ENCODE results near the gene VWA5A.

VWA5A gene, protein sequence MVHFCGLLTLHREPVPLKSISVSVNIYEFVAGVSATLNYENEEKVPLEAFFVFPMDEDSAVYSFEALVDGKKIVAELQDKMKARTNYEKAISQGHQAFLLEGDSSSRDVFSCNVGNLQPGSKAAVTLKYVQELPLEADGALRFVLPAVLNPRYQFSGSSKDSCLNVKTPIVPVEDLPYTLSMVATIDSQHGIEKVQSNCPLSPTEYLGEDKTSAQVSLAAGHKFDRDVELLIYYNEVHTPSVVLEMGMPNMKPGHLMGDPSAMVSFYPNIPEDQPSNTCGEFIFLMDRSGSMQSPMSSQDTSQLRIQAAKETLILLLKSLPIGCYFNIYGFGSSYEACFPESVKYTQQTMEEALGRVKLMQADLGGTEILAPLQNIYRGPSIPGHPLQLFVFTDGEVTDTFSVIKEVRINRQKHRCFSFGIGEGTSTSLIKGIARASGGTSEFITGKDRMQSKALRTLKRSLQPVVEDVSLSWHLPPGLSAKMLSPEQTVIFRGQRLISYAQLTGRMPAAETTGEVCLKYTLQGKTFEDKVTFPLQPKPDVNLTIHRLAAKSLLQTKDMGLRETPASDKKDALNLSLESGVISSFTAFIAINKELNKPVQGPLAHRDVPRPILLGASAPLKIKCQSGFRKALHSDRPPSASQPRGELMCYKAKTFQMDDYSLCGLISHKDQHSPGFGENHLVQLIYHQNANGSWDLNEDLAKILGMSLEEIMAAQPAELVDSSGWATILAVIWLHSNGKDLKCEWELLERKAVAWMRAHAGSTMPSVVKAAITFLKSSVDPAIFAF

DNA sequence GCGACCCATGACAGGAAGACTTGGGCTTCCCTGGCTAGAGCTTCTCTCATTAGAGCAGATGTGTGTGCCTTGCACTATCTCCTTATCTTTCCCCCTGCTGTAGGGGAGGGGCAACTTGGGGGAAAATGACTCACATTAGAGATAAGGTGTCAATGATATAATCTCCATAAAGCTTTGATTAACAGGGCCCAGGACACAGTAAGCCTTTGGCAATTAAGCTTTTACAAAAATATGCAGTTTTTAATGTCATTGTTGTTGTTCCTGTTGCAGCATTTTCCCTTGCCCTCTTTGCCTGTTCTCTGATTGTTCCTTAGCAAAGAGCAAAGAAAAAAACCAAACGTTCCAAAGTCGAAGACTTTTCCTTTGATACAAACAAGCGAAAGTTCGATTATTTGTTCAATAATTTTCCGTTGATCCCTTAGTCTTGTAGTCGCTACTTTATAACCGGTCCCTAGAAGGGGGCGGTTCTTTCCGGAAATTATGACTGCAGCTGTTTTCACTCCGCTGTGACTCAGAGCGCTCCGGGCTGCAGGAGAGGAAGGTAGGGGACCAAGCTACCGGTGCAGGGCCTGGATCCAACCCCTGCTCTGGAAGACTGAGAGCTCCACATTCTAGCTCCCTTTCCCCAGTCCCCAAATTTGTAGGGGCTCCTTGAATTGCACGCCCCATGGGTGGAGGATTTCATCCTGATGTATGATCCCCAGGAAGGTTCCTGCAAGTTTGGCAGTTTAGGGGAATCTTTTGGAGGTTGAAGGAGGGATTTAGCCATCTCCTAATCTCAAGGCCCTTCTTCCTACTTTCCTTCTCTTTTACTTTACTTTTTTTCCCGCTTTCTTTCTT, at the start of gene VWA5A:
Gene VWA5A, plus strand, starts transcription at position 509 of the 840 bp plus-strand sequence. CDS start 2,062 bp downstream, outside the sequence.
- peak; percentile 78 for DNase-seq (ENCODE audit: low spot score)

DNA sequence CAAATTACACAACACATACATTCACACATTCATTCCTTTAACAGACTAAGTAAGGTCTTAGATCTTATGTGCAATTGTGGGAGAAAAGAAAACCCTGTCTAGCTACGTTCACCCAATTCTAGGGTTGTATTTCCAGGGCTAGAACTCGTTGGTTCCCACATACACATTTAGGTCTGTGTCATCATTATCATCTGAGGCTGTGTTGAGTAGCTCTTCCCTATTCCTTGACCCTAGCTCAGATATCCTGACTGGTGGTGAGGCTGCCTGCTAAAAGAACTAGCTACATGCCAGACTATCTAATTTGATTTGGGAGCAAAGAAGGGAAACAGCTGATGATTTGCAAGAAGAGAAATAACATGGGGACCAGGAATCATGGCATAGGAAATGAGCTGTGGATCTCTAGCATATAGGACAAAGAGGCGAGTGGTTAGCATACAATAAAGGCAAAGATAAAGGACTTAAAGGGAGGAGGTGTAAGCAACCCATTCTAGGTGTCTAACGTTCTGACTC, 46.6 kb upstream of the VWA5A start:
- DNase-seq (ENCODE audit: low spot score): no peak

DNA sequence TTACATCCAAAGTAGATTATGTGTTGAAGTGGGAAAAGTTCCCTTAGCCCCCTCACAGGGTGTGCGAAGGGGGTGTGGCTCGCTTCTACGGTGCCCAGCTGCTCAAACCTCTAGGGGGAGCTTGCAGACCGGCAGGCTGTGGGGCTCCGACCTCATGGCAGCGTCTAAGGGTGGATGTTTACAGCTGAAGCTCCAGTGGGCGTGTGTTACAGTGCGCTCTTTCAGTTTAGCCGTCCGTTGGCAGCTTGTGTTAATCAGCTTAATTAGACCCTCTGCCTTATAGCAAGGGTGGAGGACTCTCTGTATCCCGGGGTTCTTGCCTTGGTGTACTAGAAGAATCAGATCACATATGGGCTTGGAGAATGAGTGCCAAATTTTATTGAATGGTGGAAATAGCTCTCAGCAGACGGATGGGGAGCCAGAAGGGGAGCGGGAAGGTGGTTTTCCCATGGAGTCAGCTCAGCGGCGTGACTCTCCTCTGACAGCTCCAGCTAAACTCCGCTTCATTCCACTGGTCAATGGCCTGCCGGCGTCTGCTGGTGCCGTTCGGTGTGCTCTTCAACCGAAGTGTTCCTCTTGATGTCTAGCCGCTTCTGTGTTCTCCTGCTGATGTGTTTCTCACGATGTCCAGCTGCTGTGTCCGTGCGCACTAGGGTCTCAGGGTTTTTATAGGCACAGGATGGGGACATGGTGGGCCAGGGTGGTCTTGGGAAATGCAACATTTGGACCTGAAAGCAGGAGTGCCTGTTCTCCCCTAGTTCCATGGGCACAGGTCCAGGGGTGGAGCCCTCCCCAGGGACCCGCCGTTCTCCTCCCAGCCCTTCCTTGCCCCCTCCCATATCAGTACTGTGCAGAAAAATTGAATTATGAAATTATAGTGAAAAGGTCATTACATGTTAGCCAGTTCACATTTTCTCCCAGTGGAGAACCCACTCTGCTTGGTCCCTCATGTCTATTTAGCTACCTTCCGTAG, 45.5 kb upstream of the VWA5A start:
- DNase-seq (ENCODE audit: low spot score): peak; percentile 73

DNA sequence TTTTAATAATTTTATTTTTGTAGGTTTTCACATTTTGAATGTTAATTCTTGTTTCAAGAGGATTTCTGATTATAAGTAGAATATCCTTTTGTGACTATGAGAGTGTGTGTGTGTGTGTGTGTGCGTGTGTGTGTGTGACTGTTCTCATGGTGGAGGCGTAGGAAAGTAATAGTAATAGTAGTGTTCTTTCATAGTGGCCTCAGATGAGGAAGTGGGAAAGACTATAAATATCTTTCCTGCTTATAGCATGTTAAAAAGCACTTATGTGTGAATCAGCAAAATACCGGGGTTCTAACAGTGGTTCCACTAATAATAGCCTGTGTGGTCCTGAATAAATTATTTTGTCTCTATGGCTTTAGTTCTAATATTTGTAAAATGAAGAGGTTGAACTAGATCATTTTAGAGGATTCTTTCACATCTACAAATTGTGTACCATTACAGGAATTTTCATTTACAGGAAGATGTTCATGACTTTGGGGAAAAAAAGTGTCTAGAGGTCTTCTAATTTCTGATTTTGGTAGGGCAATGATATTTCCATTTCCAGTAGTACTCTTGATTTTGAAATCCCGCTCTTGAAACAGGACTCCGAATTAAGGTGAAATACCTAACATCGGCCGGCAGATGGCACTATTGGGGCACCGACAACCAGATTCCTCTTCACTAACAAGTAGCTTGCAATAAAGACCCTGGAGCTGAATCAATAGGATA, 44.2 kb upstream of the VWA5A start:
- DNase-seq (ENCODE audit: low spot score): peak; percentile 93

DNA sequence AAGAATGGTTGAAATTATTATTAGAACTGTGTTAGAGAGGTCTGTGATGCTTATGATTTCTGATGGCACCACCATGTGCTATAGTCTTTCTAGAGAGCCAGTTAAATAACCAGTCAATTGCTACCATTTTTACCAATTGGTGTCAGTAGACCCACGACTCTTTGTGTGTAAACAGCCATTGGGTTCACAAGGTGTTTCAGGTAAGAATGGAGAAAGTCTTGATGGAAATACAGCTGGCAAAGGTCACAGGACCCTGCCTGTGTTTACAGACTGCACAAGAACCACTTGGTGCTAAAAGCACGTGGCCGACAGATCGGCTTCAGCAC, 43.7 kb upstream of the VWA5A start:
- no peak for DNase-seq (ENCODE audit: low spot score)

DNA sequence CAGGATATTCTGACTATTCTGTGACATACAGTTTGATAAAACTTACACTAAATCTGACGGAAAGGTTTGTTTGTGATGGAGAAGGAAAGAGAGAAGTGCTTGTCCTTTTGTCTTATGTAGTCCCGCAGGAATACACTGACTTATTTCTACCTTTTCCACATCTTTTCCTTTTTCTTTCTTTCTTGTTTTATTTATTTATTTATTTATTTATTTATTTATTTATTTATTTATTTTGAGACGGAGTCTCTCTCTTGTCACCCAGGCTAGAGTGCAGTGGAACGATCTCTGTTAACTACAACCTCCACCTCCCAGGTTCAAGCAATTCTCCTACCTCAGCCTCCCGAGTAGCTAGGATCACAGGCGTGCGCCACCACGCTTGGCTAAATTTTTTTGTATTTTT, 43.1 kb upstream of the VWA5A start:
- DNase-seq (ENCODE audit: low spot score): no peak

DNA sequence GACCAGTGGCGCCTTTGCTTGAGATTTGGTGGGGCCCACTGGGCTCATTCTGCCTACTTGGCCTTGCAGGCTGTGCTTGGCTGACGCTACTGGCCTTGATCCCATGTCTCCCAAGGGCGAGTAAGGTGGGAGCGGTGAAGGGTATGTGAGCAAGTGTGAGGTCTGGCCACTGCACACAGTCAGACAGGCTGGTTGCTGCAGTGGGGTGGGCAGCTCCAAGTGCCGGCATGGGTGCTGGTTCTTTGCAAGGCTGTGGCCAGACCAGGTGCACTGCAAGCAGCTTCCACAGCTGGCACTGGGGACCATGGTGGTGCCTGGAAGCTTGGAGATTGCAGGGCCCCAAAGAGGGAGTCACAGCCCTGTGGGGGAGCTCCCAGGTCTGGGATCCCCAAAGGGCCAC, 40.7 kb upstream of the VWA5A start:
- no peak for DNase-seq (ENCODE audit: low spot score)

DNA sequence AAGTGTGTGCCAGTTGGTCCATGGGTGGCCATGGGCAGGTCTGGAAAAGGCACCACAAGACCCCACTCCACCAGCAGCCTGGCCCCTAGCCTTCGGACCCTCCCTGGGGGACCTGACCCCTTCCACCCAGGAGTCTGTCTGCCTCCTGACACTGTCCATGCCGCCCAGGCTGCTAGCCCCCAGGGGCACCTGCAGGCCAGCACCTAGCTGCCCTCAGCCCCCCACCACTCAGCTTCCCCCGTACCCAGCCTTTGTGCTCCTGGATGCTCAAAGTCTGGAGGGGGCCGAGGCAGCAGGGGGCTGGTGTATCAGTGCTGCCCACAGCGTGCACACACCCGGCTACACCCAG, 39.8 kb upstream of the VWA5A start:
- no peak for DNase-seq (ENCODE audit: low spot score)

DNA sequence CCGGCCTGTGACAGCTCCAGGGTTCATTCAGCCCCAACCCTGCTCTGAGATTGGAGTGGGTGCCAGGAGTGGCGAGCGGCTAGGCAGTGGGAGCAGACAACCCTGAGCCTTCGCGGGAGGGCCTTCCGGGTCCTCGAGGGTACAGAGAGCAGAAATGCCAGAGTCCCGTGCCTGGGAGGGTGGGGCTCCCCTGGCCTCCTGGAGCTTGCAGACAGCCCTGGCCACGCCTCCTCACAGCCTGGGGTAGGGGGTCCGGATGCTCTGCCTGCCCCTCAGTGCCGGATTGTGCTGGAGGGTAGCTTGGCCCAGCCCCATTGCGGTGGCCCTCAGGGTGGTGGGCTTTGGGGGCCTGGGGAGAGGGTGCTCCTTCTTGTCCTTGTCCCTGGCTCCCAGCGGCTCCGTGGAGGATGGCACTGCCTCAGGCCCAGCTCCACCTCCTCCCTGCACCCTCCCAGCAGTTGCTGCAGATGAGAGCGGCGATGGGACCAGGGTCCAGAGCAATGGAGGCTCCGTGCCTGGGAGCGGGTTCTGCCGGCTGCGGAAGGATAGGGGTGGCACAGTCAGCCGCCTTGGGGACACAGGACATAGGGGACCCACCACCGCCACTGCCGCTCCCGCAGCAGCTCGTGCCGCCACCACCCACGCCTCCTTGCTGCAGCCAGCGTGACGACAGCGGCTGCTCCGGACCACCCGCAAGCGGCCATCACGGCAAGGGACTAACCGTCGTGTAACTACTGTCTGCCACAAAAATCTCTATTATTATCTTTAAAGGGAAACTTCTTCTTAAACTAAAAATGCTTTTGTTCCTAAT, 39.2 kb upstream of the VWA5A start:
- peak; percentile 54 for DNase-seq (ENCODE audit: low spot score)

DNA sequence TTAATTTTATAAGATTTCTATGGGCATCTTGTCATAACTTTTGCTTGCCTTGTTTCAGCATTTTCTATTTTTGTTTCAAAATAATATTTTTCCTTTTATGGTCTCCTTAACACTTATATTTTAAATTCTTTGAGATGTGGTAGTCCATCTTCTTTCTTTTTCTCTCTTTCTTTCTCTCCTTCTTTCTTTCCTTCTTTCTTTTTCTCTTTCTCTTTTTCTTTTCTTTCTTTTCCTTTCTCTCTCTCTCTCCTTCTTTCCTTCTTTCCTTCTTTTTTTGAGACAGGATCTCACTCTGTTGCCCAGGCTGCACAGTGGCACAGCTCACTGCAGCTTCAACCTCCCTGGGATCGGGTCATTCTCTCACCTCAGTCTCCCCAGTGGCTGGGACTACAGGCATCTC, 38.0 kb upstream of the VWA5A start:
- no peak for DNase-seq (ENCODE audit: low spot score)

DNA sequence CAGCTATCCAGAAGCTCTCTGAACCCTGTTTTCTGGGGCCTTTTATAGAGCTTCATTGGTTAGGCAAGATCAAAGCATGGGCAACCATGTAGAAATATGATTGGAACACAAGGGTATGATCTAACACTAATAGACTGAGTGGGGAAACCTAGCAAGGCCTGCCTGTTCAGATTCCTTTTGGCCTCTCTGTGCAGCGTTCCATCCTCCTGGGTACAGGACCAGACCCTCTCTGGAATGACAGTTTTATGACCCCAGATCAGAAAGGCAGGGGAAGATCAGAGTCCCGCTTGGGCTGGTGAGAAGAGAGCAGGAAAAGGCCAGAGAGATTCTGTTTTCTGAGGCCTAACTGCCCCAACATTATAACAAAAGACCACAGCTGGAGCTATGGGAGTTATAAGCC, 36.7 kb upstream of the VWA5A start:
- DNase-seq (ENCODE audit: low spot score): no peak

DNA sequence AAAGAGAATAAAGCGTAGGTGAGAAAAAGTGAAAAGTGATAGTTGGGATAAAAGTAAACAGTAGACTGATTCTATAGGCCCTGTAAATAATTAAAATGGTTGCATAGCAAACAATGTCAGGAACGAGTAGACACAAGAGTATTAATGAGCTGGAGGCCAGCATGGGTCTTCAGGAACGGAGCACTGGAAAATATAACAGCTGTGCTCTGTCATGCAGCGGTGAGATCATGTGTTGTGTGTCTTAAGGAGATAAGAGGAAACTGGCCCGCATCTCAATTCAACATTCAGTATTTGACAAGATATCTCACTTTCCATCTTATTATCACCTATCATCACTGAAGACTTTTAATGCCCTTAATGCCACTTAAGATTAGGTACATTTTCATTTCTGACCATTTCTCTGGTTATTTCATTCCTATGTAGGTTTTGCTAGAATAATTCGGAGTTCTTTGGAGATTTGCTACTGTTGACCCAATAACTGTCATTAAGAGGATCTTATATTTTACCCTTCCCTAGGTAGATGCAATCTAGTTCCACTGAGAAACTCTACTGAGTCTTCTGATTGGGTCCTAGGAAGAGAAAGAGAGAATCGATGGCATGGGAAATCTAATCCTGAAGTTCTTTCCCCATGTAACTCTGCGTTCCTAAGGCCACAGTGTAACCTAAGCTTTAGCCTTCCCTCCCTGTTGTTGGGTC, 35.5 kb upstream of the VWA5A start:
- no peak for DNase-seq (ENCODE audit: low spot score)

DNA sequence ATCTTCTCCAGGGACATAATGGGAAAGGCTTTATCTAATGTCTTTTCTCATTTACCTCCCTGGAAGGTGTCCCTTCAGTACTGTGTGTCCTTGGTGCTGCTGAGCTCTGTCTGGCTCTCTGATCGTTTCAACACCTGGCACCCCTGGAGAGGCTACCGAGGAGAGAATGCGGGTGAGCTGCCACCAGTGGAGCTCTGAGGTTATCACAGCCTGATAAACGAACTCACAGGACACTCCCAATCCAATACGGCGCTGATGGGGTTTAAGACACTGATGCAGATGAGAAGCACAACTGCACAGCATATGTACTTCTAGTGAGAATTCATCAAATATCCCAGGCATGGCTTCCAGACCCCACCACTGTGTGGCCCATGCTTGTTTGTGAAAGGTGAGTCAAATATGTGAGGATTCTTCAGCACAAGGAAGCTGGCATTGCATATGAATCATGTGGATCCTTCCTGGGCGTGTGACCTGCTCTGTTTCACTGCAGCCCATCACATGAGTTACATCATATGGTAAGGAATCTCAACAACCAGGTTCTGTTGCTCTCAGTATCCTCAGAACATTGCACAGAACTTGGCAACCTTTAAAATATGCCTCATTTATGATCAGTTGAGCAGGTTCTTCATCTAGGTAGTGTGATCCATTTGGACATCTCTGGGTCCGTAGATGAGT, 34.8 kb upstream of the VWA5A start:
- DNase-seq (ENCODE audit: low spot score): no peak

DNA sequence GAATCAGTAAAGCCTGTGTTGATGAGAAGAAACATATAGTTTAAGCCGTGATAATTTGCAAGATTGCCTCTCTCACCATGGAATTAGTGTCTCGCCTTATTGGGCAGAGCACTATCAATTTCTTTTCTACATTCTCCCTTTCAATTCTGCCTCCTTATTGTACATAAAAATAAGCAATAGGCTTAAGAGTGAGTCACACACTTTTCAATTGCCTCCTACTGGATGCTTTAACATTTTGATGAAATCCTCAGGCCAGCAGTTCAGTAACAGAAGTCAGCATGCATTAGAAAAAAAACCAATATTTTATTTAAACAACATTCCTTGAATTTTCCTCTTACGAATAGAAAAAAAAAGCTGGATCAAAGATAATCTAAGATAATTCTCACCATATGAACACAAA, 33.8 kb upstream of the VWA5A start:
- no peak for DNase-seq (ENCODE audit: low spot score)

DNA sequence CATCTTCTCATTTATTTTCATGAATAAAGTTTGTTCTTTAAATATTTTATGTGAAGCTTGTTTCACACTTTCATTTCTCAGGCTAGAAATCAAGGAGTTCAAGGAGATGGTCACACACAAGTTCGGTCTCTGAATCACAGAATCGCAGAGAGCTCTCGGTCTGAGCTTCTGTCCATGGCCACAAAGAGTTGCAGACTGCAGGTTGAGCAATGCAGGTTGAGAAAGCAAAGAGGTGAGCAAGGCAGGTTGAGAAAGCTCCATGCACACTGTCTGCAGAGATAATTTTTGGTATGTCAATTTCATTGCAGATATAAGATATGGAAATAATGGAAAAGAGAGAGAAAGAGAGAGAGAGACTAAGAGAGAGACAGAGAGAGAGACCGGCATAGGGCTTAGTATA, 32.9 kb upstream of the VWA5A start:
- DNase-seq (ENCODE audit: low spot score): no peak

DNA sequence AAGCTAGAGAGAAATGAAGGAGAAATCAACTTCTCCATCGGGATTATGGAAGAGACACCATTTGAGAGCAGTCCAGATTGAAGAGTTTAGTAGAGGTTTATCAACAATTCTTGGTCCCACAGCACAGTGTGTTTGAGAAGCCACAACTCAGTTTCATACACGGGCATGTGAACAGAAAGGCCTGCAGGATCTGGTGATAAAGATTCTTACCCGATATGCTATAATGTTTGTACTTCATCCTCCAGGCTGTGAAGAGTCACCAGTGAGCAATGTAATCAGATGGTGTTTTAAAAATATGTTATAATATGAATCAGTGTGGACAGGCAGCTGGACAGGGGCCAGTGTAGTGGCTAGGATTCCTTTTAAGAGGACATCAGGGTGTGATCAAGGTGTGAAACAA, 29.7 kb upstream of the VWA5A start:
- DNase-seq (ENCODE audit: low spot score): no peak

DNA sequence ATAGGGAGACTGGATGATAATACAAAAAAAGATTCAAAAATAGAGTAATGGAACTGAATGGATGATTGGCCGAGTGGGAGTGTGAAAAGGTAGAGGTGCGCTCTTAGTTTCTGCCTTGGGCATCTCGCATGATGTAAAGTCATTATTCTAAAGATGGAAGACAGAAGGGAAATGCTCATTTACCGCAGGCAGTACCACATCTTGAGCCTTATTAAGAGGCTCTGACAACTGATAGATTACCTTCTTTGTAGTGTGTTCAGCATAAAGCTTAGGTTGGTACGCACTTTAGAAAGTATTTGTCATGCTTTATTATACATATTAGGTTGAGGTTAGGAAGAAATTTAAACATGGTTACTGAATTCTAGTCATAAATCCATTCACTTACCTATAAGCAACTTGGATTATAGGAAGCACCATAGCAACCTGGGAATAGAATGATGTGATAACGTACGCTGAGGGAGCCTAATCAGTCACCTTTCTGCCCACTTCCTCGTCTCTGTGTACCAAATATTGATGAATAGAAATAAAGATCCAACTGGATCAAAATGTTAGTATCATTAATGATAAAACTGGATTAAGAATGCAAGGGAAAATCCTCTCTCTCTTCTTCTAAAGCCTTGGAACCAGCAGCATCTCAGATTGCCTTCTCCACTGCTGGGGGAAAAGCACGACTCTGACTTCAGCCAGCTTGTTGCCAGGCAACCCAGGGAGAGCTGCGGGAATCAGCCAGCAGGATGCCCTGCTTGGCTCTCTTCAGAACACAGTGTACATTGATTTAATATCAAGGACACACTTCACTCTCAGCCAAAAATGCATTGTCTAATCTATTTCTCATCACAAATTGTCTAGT, 29.0 kb upstream of the VWA5A start:
- DNase-seq (ENCODE audit: low spot score): peak; percentile 81

DNA sequence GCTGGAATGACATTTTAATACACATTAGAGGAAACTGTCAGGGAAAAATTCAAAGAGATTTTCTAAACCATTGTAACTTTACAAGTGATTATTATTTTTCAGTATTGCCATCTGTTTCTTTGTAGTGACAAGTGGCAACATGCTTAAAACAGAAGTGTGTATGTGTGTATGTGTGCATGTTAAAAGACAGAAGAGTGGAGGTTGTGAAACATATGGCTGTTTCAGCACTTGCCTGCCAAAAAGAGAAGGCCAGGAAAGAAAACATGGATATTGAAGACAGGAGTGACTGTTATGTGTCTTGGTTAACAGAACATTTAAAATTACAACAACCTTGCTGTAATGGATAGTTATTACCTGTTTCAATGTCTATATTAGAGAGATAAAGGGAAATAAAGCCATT, 24.3 kb upstream of the VWA5A start:
- DNase-seq (ENCODE audit: low spot score): peak; percentile 44

All from Ammon's horn (tissue), 1 donor.